HG02852 (cell line): Measurements from ENCODE around the gene DLGAP3.

Experiments used
- ATAC-seq: cut with Tn5 transposase; IDR thresholded peaks from one replicate; pipeline ENCODE4 v1.9.1; 2021; ENCODE audit warnings: mild to moderate bottlenecking, moderate library complexity; ENCODE audit not compliant: unreplicated experiment

DLGAP3 gene

DNA sequence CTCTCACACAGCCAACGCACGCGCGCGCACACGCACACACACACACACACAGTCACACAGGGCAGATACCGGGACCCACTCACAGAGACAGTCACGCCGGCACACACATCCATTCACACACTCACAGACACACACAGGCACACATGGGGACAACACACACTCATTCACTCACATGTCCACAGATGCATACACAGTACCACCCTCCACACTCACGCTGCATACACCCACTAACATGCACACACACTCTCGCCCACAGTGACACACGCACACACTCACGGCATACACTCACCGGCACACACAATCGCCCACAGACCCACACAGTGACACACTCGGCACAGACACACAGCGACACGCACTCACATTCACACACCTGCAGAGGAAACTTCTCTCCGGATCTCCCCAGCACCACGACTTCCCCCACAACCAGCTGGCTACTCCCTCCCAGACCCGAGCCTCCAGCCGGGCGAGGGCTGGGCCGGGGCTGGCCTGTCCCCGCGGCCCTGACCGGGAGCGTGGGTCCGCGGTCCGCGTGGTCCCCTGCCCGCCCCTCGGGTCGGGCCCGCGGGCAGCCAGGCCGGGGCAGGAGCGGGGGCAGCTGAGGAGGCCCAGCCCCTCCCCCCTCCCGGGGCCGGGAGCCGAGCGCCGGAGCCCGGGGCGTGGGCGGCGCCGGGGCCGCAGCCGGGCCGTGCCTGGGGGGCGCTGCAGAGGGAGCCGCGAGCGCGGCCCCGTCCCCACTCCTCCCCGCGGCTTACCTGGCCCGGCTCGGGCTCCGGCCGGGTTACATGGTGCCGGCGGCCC lies 552 bp downstream of the DLGAP3 start:
- no peak for ATAC-seq

DNA sequence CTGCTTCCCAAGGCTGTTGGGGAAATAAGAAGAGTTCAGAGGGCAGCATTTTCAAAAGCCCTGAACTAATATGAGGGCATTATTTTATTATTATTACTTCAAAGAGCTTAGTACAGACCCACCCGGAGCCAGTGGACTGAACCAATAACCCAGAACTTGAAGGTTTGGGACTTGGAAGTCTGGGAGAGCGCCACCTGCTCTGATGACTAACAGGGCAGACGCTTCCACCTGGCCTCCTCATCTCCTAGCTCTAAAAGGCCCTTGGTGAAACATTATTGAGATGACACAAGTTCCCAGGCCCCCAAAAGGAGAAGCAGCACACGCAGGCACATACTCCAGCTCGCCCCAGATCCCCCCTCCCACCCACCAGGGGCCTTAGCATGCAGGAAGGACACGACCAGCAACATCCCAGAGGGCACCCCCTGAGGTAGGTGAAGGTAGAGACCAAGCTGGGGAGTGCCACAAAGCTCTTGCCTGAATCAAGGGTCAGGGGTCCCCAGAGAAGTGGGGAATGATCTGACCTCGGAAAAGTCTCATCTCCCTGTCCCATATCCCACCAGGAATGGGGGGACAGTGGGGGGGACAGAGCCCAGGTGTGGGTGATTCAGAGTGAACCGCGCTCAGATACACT lies 1.3 kb downstream of the DLGAP3 start:
- ATAC-seq, result no peak

DNA sequence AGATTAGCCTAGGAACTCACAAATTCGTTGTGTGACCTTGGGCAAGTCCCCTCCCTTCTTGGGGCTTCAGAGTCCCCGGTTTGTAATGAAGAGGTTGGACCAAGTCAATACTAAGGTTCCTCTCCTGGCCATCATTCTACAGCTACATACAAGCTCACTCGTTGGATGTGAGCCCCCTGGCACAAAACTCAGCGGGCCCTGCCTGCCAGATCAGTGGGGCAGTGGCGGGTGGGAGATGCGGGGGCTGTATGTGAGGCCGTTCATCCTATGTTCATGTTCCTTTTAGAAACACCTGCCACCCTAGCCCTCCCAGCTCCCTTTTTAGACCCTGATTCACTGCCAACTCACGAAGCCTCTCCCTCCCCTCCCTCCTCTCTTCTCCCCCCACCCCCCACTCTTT lies 2.1 kb downstream of the DLGAP3 start:
- no peak for ATAC-seq

DNA sequence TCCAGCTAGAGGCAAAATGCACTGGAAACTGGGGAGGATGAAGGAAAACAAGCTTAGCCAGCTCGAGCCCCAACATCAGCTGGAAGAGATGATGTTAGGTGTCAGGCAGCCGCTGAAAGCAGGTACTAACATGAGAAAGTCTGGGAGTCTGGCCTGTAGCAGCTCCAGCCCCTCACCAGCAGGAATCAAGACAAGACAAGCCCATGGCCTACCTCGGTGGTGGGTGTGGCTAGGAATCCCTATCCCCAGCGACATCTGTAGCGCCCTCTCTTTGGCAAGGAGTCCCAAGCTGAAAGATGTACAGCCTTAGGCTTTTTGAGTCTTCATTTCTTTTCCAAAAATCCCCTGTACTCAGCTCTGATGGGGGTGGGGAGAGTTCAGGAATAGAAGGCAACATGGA lies 2.6 kb downstream of the DLGAP3 start:
- no peak for ATAC-seq

DNA sequence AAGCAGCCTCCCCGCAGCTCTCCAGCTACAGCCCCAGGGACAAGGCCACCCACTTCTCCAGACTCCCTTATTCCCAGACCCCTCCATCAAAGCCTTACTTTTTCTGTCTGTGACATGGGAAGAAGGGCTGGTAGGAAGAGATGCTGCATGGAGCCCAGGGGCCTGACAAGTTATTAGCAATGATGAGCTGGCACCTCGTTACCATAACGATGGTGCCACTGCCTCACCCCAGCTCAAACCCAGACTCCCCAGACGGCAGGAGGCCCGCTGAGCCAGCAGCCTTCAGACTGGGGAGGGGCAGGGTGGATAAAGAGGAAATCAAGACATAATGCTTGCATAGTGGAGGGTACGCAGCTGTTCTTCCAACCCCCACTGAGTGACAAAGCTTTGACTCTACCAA lies 3.3 kb downstream of the DLGAP3 start:
- ATAC-seq, result no peak

DNA sequence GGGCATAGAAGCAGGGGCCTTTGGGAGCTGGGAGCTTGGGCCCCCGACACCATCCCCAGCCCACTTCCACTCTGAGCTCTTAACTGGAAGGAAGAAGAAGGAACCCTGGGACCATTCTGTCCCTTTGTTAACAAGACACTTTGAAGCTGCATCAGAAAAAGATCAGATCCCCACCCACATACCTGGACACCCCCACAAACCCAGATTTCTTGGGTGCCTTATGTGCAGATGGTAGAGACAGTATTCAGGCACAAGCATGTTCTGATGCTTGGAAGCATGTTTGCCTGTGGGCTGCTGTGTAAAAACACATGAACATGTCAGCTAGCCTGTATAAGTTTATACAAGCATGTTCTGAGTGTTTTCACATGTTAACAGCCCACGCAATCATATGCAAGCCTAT lies 3.7 kb downstream of the DLGAP3 start:
- no peak for ATAC-seq

DNA sequence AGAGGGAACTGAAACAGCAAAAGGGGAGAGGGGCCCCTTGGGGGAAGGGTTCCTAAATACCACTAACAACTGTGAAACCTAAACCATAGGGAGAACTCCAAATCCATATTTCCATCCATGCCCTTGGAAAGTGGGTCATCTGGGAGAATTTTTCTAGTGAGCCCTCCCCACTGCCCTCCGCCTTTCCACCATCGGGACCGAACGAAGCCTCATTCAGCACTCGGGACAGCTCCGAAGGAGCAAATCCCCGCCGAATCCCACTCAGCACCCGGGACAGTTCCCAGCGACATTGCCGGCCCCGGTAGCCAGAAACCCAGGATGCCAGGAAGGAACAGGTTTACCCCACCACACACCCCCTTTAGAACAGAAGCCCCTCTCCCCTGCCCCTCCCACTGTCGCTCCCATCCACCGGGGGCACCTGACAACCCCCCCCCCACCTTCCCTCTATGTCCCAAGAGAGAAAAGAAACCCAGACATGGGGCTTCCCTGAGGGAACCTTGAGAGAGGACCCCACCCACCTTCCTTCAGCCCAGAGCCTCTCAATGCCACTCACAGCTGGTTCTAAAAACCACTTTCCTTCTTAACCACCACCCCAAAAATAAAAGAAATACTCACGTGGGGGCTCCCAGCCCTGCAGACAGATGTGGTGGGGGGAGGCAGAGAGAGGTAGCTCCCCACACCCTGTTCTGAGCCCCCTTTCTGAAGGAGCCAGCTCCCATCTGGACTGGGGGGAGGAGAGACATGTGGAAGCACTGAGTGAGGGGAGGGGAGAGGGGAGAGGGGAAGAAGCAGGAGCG lies 4.5 kb downstream of the DLGAP3 start:
- ATAC-seq, result no peak

DNA sequence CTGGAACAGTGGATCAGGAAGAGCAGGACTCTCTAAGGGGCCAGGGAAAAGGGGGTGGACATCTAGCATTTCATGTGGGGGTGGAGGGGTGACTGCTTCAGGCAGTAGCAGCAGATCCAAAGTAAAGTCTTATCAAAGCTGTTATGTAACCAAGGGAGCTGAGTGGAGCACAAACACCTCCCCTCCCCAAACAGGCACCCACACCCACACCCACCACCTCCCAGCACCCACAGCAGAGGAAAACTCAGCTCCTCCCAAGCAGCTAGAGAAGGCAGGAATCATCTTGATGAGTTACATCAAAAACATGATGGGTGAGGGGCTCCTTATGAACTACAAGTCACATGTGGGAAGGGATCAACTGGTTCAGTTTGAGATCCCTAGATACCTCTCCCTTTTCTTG lies 6.0 kb downstream of the DLGAP3 start:
- no peak for ATAC-seq

DNA sequence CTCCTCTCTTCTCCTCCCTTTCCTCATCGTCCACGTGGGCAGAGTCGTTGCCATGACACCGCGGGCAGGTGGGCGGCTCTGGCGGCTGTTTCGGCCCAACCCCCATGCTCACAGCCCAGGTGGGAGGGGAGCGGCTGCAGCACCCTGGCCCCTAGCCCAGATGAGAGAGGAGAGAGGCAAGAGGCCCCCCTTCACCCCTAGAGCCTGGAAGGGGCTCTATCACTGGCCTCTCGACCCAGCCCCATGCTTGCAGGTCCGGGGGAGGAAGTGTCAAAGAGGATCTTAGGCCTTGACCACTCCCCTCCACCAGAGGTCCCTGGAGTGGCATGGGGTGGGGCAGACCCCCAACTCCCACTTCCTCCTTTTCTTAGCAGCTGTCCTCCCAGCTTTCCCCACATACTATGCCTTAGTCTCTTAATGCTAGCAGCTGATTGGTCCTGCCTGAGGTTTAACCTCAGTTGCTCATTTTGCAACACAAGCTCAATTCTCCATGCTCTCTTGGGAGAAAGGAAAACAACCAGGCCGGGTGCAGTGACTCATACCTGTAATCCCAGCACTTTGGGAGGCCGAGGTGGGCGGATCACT lies 10.4 kb downstream of the DLGAP3 start:
- ATAC-seq, result no peak

DNA sequence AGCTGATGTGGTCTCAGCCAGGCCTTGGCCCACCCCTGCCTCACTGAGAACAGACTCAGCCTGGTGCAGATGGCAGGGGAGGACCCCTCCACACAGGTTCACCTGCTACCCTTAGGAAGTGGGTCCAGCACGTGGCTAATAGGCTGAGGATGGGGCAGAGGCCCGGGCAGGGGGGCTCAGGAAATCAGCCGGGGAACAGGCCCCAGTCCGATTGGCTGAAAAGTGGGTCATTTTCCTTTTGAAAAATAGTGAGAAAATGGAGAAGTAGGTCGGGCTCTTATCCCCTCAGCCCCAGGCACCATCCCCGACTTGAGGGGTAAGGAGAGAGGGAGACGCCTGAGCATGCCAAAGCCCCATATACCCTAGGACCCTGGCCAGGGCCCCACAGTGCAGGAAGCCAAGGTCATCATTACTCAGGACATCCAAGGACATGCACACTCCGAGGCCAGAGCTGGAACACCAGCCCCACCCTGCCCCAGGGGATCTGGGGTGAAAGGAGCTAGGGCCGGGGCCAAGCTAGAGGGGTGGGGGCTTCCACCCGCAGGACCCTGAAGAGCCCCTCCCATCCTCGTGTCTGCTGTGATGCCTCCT lies 11.0 kb downstream of the DLGAP3 start:
- ATAC-seq, result no peak

DNA sequence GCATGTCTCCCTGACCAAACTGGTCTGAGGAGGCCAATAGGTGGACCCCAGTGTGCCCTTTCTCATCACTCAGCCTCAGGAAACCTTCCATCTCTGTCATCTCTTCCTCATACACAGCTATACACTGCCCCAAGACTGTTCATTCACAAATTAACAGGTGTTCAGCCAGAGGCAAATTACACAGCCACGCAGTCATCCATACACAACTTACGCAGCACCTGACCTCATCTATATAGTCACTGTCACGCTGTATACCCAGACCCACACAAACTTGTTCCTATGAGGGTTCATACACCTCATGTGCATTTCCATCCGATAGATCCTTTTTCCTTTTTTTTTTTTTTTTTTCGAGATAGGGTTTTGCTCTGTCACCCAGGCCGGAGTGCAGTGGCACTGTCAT lies 12.4 kb downstream of the DLGAP3 start:
- no peak for ATAC-seq

DNA sequence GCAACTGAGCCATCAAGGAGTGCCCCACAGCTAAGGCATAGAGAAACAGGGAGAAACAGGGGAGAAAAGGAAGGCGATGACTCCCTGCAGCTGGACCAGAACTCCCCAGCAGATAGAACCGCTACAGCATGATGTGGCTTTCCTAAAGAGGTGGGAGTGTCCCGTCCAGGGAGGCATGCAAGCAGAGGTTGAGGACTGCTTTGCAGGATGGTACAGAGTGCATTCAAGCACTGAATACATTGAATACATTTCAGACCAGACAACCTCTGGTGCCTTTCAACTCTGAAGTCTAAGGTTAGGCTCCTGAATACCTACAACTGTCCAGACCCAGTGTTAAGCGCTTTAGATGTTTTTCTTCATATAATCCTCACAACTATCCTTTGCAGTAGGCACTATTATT lies 13.3 kb downstream of the DLGAP3 start:
- no peak for ATAC-seq

DNA sequence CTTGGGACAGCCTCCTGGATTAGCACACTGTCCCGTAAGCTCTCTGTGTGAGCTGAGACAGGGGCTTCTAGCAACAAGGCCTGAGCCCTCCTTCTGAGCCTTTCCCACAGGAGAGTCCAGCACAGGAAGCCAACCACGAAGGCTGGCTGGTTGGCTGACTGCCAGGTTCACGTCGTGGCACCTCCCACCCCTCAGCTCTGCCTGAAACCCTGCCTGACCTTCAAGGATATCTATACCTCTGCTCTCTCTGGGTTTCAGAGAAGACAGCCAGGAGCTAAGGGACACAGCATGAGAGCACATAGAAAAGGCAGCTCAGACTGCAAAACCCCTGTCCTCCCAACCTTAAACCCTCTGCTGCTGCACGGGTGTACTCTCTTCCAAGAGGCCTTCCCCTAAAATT lies 13.9 kb downstream of the DLGAP3 start:
- no peak for ATAC-seq

DNA sequence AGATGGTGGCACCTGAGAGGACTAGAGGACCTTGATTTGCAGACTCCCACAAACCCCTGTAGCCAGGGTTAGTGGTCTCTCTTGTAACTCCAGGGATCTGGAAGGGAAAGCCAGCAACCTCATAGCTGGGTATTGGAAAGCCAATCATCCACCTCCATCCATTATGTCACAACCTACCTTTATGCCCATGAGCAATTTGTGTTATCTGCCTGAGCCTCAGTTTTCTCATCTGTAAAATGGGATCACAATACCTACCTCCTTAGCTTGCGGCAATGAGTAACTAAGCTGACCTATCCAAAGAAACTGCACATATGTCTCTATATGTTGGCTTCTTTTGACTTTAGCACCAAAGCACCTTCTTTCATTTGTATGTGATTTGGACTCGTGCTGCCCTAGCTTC lies 14.5 kb downstream of the DLGAP3 start:
- no peak for ATAC-seq

DNA sequence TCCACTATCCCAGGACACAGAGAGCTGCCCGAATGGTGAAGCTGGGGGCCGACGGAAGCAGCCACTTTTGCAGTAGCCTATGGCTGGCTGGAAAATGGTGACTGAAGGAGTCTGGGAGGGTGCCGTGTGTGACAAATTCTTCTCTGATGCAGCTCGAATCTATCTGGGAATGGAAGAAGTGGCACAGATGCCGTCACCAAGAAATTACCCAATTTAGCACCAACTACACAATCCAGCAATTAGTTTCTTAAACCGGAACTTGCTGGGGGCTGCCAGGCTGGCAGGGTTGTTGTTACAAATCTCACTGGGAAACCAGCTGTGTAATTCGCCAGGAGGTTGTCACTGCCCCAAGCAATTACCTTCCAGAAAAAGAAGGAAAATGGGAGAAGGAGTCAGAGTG lies 18.0 kb downstream of the DLGAP3 start:
- no peak for ATAC-seq

DNA sequence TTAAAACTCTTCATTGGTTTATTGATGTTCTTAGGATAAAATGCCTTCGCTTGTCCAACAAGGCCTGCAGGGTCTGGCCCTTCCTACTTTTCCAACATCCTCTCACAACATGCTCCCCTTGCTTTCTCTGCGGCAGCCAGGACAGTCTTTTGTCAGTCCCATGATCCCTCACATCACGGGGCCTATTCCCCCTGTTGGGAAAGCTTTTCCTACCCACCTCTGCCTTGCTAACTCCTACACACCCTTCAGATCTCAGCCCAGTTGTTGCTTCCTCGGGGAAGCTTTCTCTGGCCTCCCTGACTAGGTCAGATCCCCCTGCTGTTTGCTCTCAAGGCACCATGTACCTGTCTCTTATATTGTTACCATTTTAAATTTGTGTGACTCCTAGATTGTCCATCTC lies 19.0 kb downstream of the DLGAP3 start:
- ATAC-seq, result no peak

DNA sequence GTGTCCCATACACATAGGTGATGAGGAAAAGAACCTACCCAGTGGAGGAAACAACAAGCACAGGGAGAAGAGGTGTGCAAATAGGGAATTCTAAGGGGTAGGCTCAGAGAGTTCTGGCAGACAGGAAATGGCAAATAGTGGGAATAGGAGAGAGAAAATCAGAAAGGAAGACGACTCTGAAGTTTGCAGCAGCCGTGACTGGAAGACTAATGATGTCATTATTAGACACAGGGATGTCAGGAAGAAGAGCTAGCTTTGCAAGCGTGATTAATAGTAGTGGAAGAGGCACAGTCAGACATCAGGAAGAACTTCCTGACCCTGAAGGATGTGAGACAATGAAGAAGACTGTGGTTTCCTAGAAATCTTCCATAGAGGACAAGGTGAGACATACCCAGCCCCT lies 21.1 kb downstream of the DLGAP3 start:
- ATAC-seq, result no peak

DNA sequence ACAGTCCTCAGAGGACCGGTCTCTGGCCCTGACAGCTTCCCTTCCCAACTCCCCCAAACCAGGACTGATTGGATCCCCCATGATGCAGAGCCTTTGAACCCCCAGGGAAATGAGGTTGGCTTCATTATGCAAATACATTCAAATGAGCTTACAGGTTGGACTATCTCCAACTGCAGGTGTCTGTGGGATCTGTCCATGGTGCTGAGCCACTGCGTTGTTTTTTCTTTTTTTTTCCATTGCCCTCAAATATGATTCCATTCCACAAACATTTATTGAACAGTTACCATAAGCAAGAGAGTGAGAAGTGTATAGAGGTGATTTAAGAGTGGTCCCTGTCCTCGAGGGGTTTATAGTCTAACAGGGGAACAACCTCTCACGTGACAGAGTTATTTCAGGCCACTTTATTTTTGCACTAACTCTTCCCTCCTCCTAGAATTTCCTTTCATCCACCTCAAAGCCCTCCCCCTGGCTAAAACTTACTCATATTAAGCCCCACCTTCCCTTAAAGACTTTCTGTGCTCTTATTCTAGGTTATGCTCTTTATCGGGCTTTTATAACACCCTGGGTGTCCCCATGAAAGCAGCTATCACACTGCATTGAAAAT lies 21.9 kb downstream of the DLGAP3 start:
- no peak for ATAC-seq

DNA sequence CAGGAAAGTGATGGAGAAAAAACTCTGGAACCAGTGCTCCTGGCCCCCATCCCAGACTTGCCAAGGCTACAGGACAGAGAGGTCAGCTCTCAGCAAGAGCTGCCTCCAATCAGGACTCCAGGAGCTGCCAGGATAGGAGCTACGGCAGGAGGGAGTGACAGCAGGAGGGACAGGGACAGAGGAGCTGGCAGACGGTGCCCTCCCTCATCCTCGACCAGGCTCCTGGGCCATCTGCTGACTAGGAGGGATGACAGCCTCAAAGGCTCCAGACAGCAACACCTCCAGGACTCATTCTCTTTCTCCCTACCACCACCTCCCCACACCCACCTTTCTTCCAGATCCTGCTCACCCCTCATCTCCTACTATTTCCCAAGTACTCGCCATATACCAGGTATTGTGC lies 22.7 kb downstream of the DLGAP3 start:
- ATAC-seq, result no peak

DNA sequence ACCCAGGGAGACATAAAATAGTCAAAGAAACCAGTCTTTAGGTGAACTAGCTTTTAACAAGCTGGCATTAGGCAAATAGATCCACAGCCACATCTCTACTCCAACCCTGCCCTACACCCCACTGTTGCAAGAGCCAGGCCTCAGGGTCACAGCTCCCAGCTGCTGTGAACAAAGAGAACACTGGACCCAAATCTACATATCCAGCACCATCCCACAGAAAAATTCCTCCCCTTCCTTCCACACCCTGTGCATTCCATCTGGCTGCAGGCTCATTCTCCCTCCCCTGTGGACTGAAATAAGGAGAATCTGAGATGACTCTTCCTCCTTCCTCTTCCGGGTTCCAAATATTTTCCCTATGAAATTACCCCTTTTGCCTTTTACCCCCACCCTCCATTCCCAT lies 23.2 kb downstream of the DLGAP3 start:
- ATAC-seq, result no peak

DNA sequence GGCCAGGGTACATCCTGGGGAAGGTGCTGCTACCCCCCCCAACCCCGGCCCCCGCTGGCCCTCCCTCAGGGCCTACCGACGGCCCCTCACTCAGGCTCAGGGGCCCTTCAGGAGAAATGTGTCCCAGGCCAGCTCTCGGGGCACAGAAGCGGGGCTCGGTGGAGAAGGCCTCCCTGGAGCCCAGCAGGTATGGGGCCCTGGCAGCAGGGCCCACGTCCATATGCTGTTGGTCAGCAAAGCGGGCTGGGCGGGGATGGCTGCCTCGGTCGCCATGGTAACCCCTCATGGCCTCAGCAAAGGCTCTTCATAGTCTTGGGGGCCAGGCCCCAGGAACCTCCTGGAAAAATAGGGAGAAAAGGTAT lies 24.4 kb downstream of the DLGAP3 start:
- ATAC-seq, result no peak
